ENCODE measurements around the gene NCKAP1. TPM values are rescaled to one million over a fixed set of nuclear protein-coding genes. Genes with fewer than 3 reads are reported as not detected.

Gene NCKAP1
- total and polyA plus RNA-seq, 2 of the 4 experiments (the other 2 are of a cell fraction) = 91.1 to 160 TPM

- ChIA-PET CTCF (no interaction called here), POLR2A (ENCODE audit: unreplicated experiment) (no interaction called here)
- Histone ChIP-seq H3K56ac (ENCODE audit: extremely low read depth, insufficient read depth, low read length) (no peak overlapping the region), H2BK5ac (ENCODE audit: low read depth, low read length, poor library complexity, severe bottlenecking) (no peak overlapping the region), H3K9me1 (ENCODE audit: insufficient read depth, low read length) (no peaks in the 10 kb centered on the region; the same call in 1 of the 2 replicates), H3K4ac (ENCODE audit: low read depth, low read length) (no peak overlapping the region), H4K91ac (ENCODE audit: insufficient read depth, low read depth, low read length) (no peak overlapping the region), H3K23ac (ENCODE audit: low read depth, low read length) (no peak overlapping the region), H3K9me3 (ENCODE audit: control insufficient read depth, insufficient read depth, low read length) (no peaks in the 10 kb centered on the region), H3K9ac (ENCODE audit: low read depth, low read length) (no peak overlapping the region), H4K20me1 (ENCODE audit: insufficient read depth, low read length) (no peaks in the 10 kb centered on the region), H3K36me3 (ENCODE audit: control insufficient read depth, insufficient read depth, low read length) (peaks cover 18% of the 10 kb centered on the region), H3K18ac (ENCODE audit: low read depth, low read length) (no peak overlapping the region), H2BK20ac (ENCODE audit: low read depth, low read length) (no peak overlapping the region), H2BK15ac (ENCODE audit: low read depth, low read length) (no peak overlapping the region), H3K4me2 (ENCODE audit: low read depth, low read length) (no peak overlapping the region), H4K8ac (ENCODE audit: low read depth in 2 of 2, low read length in 2 of 2) (no peak overlapping the region), H3K27ac (ENCODE audit: insufficient read depth, low read length) (no peak overlapping the region), H3K4me3 (ENCODE audit: insufficient read depth, low read depth, low read length) (no peak overlapping the region), H3K79me1 (ENCODE audit: low read depth in 1 of 2, low read length in 2 of 2) (peaks cover 8 to 16% of the 10 kb centered on the region in 2 experiments; a peak in 3 of 4 replicates), H2AFZ (replicated peaks; ENCODE audit: low read length, poor library complexity) (no peak overlapping the region), H4K5ac (ENCODE audit: low read depth, low read length) (no peak overlapping the region), H2AK9ac (replicated peaks; ENCODE audit: low read depth, low read length, poor library complexity) (no peak overlapping the region), H3K4me1 (ENCODE audit: control insufficient read depth, insufficient read depth, low read length) (no peaks in the 10 kb centered on the region), H3K27me3 (ENCODE audit: control insufficient read depth, insufficient read depth, low read length) (no peaks in the 10 kb centered on the region), H3K14ac (replicated peaks; ENCODE audit: low read depth, low read length) (no peak overlapping the region), H2BK120ac (ENCODE audit: low read depth, low read length) (no peak overlapping the region), H2AK5ac (ENCODE audit: low read depth, low read length) (no peak overlapping the region)
- intact Hi-C loops (cut with micrococcal nuclease) = loop anchor here (10.0 kb wide), 1 partner anchor 48 kb away; no protein-coding TSS in a partner anchor
- no peak for DNase-seq
- TF ChIP-seq ELK1 (IDR thresholded peaks at IDR 0.05; ENCODE audit: borderline replicate concordance, low read depth, low read length) (no peak), RAD21 (IDR thresholded peaks at IDR 0.05; ENCODE audit: low read length) (no peak), CHD1 (IDR thresholded peaks at IDR 0.05; ENCODE audit: low read depth, low read length) (no peak), BHLHE40 (IDR thresholded peaks at IDR 0.05; ENCODE audit: low read depth, low read length) (no peak), MXI1 (IDR thresholded peaks at IDR 0.05; ENCODE audit: borderline replicate concordance, low read depth, low read length) (no peak), FOS (IDR thresholded peaks at IDR 0.05; ENCODE audit: low read depth, low read length) (no peak), POLR2A (IDR thresholded peaks at IDR 0.05; ENCODE audit: low read depth, low read length) (no peak), MAFK (IDR thresholded peaks at IDR 0.05; ENCODE audit: low read depth, low read length) (no peak), USF2 (IDR thresholded peaks at IDR 0.05; ENCODE audit: low read depth, low read length) (no peak), MAZ (IDR thresholded peaks at IDR 0.05; ENCODE audit: borderline replicate concordance, low read depth, low read length) (no peak), RCOR1 (IDR thresholded peaks at IDR 0.05; ENCODE audit: insufficient replicate concordance, low read length) (no peak), CTCF (conservative IDR thresholded peaks at IDR 0.05; ENCODE audit: low read depth, low read length) (no peak), RFX5 (IDR thresholded peaks at IDR 0.05; ENCODE audit: low read depth, low read length) (no peak), SMC3 (IDR thresholded peaks at IDR 0.05; ENCODE audit: low read depth, low read length) (no peak), NFE2L2 (IDR thresholded peaks at IDR 0.05; ENCODE audit: low read depth, low read length) (no peak), CEBPB (IDR thresholded peaks at IDR 0.05; ENCODE audit: low read depth, low read length) (no peak)
- no TSS peak for BruUV-seq (replicated peaks)
- dilution Hi-C loops (cut with HindIII; ENCODE audit: low sequenced_read_pairs, unreplicated experiment) = no loop called here
- WGBS, 2 experiments (ENCODE audit: extremely low coverage in 2 of 2, insufficient read length in 1 of 2) = no CpG with 5 or more reads among the region's 3 CpGs
- in situ Hi-C loops (cut with MboI; ENCODE audit: low sequenced_read_pairs) = no loop called here
- no peak for ATAC-seq (ENCODE audit: low read depth)
Observed at GRCh38 chr2:182972548-182972942, 65.7 kb downstream of the NCKAP1 start.
